CD4-positive, alpha-beta T cell treated with Interleukin-12 subunit alpha and Interleukin-12 subunit beta, for 1 hour (primary cell): ENCODE results near the gene KRTAP29-1.
A peak's percentile ranks its signal among the peaks of the same experiment; 100 is the strongest.

Source experiments
- DNase-seq: peaks from one replicate; pipeline ENCODE4 v3.0.0-alpha.2; 2020

The KRTAP29-1 gene

DNA sequence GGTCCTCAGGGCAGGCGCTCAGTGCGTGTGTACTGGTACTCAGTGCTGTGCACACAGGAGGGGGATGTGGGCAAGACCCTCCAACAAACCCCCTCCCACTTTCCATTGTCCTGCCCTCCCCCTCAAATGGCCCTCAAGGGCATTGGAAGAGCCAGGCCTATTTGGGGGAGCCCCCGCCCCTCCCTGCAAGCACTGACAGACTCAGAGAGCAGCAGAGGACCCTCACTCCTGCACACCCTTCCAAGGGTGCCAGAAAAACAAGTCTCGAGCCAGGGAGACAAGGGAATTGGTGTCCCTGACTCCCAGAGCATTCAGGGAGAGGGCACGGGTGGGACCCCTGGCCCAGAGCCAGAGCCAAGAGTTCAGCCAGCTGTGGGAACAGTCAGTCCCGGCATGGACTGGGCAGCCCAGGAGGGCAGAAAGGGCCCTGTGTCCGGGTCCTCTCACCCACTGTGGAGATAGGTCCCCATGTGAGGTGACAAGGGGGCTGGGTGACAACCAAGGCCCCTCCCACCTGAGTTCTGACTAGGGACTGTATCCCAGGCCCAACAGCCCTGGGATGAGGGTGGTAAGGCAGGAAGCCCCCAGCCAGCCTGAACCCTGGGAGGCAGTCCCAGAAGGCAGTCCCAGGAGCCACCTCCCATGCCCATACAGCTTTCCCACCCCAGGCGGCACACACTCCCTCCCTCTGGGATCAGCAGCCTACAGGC lies 24.9 kb upstream of the KRTAP29-1 start:
- DNase-seq: no peak

DNA sequence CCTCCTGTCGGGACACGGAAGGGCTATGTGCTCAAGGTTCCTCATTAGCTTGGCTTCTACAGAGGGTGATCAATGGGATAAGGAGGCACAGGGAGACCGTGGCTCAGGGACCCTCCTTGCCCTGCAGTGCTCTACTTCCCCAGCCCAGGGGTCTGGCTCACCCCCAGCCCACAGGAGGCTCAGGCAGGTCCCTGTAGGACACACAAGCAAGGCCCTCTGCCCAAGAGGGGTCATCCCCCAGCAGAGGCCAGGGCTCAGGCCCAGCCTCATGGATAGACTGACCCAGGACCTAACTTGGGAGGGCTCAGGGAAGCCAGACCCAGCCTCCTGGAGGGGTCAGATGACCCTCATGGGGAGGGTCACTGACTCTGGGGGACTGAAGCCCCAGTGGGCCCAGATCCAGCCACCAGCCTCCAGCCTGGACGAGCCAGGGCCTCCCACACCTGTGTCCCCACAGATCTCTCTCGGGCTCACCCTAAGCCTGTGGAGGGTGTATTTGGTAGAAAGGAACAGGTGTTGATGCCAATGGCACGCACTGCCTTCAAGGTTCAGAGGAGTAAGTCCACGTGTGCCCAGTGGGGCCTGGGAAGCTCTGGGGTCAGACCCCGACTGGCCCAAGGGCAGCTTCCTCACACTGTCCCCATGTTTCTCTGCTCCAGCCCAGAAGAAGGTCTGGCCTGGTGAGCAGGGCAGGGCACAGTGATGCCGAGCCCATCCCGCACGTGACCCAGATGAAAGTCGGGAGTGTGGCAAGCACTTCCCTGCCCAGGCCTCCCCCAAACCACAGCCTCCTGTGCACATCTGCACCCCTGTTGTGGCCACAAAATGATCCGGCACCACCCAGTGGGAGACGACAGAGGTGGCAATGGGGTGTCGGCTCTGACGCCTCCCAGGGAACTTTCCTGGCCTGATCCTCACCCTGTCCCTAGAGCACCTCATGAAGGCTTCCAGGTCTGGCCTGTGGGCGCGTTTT lies 23.8 kb upstream of the KRTAP29-1 start:
- peak; percentile 52 for DNase-seq

DNA sequence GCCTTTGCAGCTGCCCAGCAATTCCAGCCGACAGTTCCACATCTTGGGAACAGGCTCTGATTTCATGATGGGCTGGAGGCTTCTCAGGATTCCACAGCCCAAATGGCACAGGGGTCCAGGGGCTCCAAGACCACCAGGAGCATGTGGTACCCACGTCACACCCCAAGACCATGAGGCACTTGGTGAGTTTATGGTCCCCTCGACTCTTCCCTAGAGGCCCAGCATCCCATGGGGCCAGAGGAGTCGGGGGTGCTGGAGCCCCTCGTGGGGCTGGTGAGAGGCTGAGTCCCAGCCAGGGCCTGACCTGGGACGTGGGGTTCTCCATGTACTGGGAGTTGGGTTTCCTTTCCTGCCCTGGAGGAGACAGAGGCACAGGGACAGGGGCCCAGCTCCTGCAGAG lies 23.0 kb upstream of the KRTAP29-1 start:
- DNase-seq: no peak

DNA sequence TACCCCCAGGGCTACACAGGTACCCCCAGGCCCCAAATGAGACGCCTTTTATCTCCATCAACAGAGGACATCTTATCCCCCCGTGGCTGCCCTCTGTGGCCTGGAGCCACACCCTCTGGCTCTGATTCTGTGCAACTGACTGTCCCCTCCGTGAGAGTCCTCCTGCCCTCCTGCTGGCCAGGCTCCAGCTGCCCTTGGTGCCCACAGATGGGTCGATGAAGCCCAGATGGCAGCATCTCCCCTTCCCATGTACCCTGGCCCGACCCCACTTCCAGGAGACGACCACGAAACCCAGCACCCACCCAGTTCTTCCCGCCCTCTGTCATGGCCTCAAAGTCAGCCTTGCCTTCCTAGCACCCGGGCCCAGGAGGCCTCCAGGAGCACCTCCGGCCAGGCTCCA lies 22.5 kb upstream of the KRTAP29-1 start:
- DNase-seq: no peak

DNA sequence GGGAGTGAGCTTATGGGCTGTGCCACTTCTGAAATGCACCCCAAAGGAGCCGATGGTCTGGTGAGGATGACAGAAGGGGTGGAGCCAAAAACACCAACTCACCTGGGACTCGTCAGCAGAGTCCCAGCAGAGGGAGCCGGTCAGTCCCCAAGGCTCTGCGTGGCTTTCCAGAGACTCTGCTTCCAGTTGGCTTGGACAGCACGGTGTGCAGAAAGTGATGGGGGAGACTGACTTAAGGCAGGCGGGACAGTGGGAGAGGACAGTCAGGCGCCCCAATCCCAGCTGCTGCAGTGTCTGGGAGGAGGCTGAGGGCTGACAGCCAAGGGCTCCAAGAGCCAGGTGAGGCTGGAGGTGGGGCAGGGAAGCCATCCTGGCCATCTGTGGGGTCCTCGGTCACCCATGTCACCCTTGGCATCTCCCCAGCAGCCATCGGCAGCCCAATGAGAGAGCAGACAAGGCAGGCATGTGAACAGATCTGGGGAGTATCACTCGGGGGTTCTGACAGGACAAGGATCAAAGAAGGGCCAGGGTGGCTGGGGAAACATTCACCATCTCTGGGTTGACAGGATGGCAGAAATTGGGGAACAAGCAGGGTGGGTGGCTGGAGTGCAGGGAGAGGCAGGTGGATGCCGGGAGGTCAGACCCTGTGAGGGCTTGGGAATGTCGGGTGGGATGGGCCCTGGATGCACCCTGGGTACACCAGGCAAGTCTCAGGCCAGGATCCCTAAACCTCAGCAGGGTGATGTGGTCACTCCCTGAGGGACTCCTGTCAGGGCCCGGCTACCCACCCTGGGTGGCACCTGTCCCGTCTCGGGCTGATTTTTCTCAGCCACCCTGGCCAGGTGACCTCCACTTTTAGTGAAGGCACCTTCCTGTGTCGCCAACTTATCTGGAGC lies 21.8 kb upstream of the KRTAP29-1 start:
- peak; percentile 32 for DNase-seq

DNA sequence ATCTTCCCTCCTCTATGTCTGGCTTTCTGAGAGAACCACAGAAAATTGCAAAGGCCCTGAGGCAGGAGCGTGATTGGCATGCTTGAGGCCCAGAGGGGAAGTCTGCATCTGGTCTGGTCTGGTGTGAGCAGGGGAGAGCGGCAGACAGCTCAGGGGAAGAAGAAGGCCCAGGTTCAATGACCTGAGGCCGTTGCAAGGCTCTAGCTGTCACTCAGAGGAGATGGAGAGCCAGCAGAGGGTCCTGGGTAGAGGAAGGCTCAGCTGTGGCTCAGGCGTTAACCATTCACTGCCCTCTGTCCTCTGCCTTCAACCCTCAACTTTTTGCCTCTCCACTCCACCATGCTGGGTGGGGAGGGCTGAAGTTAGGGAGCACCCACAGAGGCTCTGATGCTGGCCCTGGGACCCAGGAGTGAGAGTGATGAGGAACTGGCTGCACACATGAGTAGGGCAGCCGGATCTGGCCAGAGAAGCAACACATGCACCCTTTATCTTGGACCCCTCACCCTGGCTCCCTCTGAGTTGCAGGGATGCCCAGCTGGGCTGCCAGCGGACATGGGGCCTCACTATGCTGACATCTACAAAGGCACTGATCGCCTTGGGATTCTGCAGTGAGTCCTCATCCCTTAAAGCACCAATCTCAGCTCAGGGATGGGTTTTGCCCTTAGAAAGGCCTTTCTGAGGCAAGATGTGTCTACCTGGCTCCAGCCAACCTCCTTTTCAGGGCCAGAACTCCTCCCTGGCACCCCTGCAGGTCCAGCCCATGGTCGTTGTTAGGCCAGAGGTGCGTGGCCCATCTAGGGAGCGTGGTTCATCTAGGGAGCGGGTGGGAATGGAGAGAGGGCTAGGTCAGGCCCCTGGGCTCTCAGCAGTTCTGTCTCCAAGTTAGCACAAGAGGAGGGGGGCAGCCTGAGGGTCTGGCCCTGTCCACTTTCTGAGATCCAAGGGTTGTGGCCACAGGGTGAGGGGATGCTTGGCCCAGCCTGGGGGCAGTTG lies 20.5 kb upstream of the KRTAP29-1 start:
- no peak for DNase-seq

DNA sequence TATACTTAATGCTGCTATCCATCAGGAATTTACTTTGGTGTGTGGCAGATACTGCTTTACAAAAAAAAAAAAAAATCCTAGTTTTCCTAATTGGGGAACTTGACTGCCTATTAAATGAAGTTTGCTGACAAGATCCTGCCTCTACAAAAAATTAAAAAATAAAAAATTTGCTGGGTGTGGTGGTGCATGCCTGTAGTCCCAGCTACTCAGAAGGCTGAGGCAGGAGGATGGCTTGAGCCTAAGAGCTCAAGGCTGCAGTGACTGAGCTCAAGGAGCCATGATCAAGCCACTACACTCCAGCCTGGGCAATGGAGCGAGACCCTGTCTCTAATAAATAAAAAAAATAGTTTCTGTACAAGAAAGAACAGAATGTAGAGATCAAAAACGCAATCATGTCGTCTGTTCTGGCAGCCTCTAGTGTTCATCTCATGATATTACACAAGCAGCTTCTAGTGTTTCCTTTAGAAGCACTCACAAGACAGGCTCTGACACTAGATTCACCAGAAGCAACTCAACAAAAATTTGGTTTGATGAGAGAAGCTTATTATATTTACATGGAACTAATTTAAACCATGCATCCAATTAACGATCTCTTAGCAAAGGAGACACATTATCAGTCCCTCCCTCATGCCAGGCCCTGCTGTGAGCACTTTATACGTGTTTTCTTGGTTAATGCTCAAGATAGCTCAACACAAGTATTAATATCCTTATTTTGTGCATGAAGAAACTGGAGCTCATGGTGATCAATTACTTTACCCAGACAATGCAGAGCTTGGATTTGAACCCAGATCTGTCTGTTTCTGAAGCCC lies 19.6 kb upstream of the KRTAP29-1 start:
- peak; percentile 61 for DNase-seq

DNA sequence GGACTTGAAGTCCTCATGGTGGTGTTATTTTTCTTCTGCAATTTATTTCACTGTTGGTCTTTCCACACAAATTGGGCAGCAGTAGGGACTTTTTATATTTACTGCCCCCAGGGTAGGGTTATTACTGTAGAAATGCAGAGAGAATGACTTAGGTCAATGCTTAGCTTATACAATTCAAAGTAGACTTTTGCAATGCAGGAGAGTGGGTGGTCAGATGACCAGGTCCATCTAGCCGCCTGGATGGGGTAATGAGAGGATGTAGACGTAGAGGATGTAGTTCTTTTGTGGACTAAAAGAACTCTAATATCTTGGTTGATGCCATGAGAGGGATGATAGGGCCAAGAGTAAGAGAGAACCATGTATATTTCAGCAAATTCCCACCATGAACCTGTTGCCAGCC lies 15.6 kb upstream of the KRTAP29-1 start:
- DNase-seq: no peak

DNA sequence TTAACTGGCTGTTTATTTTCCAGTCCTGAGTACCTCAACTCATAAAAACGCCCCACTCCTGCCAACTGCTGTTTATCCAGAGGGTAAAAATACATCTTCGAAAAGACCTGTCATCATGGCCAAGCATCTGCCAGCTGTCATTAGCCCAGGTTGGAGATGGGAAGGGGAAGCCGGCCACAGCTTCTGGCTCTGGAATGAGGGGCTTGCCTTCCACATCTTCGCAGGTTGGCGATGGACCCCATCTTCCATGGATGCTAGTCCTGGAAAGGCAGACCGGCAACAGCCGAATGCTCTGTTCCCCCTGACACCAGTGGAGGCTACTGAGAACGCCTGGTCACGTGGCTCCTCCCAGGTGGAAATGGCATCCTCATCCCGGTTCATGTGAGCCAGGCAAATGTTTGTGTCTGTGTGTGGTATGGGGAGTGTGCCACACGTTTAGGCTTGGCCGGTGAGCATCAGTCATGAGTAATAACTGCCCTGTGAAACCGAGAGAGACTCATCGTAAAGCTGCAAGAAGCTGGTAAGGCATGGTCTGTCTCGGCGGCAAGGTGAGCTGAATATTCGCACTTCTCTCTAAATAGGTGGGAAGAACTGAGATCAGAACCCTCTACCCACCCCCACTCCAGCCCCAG lies 13.3 kb upstream of the KRTAP29-1 start:
- no peak for DNase-seq

DNA sequence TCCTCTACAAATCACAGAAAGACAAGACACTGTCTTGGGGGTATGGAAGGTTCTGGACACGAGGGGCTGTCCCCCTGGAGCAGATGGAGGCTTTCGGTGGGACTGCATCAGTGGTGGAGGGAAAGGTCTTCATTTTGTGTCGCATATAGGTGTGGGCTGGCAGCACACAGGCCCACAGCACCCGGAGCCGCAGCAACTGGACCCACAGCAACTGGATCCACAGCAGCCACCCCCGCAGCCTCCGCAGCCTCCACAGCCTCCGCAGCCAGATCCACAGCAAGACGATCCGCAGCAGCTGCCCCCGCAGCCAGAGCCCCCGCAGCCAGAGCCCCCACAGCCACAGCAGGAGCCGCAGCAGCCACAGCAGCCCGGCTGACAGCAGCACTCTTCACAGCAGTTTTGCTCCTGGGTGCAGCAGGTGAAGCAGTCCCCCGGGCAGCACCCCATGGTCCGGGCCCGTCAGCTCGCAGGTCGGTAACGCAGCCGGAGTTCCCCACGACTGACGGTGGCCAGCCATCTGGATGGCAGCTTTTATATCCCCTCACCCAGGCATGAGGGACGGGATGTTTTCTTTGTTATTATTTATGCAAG lies 12.6 kb upstream of the KRTAP29-1 start, which contains the start of gene KRTAP17-1:
TSS of gene KRTAP17-1 (minus strand) at position 507 of the 591 bp plus-strand sequence. CDS start at position 447, 60 bp downstream.
- no peak for DNase-seq

DNA sequence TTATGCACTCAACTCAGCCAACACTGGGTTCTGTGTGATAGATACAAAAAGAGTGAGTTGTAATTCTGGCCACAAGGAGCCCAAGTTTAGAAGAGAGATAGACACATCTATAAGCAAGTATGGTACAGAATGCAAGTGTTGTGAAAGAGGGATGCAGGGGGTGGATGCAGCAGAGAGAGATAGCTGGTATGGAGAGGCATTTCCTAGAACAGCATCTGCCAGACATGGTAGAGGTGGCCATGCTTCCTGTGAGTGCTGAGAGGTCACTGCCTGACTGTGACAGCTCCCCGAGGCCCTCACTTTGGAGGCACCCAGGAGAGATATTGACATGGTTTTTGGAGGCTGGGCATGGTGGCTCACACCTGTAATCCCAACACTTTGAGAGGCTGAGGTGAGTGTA lies 8.5 kb upstream of the KRTAP29-1 start:
- no peak for DNase-seq

DNA sequence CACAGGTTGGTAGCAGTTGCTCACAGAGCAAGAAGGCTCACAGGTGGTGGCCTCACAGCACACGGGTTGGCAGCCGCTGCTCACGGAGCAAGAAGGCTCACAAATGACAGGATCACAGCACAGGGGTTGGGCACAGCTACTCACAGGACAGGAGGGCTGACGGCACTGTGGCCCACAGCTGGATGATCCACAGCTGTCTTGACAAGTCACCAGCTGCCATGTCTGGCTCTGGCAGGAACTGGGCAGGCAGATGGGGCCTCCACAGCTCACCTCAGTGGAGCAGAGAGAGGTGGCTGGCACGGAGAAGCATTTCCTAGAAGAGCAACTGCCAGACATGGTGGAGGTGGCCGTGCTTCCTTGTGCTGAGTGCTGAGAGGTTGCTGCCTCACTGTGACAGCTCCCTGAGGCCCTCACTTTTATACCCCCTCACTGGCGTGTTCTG lies 6.3 kb upstream of the KRTAP29-1 start, which contains the start of gene KRTAP16-1:
TSS of gene KRTAP16-1 (minus strand) at position 392 of the 442 bp plus-strand sequence. CDS start at position 336, 56 bp downstream.
- DNase-seq: peak; percentile 47

DNA sequence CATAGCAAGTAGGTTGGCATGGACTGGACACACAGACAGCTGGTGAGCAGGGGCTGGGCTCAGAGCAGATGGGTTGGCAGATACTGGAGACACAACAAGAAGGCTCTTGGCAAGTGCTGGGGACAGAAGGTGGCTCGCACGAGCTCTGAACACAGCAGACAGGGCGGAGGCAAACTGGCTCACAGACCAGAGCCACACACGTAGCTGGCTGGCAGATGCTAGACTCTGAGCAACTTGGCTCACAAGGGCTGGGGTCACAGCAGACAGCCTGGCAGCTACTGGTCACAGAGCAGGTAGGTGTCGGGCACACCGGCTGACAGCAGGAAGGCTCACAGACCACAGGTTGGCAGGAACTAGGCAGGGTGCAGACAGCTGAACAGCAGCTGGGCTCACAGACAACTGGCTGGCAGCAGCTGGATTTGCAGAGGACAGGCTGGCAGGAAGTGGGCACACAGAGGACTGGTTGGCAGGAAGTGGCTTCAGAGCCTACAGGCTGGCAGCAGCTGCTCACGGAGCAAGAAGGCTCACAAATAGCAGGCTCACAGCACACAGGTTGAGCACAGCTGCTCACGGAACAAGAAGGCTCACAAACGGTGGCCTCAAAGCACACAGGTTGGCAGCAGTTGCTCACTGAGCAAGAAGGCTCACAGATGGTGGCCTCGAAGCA lies 5.7 kb upstream of the KRTAP29-1 start:
- DNase-seq: peak; percentile 87

DNA sequence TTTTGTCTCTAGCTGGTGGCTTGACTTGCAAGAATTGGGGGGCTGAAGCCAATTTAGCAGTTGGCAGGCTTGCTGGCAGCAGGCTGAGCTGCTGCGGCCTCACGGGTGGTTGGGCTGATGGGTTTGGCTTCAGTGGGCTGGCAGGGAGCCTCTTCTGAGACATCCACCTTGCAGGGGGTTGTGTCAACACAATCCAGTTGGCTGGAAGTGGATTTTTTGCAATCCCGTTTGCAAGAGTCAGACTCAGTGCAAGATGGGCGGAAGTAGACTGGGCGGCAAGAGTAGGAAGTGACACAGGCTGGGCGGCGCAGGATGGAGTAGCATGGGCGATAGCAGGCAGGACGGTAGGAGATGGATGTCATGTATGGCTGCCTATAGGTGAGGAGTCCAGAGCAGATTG lies 5.0 kb upstream of the KRTAP29-1 start:
- no peak for DNase-seq

DNA sequence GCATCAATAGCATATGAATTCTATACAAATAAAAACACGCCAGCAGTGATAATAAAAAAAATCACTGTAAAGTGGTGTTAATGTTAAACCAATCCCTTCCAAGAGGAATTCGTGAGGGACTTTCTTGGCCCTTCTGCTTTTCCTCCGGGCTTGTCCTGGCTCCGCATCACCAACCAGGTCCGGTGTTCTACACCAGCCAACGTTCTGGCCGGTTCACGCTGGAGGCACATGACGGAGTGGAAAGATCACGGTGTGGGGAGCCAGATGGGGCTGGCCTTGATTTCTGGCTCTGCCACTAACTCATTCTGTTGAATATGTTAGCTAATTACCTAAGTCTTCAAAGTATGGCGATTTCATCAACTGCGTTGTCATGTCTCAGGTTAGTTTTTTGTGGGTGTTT lies 1.4 kb upstream of the KRTAP29-1 start:
- DNase-seq: no peak

DNA sequence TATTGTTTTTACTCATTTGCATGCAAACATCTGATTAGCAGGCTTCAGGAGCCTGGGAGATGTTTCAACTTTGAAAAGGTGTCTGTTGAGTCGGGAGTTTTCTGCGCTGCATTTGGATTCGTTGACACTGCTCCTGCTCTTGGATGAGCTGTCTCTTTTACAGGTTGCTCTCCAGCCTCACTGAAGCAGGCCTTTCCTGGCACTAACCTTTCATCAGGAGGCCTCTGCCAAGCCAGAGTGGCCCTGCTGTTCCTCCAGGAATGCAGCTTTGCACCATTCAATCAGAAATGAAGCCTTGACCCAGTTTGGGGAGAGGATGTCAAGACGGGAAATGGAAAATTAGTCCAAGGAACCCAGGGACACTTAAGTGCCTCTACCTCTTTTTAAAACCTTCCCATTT lies 330 bp upstream of the KRTAP29-1 start:
- DNase-seq: no peak

DNA sequence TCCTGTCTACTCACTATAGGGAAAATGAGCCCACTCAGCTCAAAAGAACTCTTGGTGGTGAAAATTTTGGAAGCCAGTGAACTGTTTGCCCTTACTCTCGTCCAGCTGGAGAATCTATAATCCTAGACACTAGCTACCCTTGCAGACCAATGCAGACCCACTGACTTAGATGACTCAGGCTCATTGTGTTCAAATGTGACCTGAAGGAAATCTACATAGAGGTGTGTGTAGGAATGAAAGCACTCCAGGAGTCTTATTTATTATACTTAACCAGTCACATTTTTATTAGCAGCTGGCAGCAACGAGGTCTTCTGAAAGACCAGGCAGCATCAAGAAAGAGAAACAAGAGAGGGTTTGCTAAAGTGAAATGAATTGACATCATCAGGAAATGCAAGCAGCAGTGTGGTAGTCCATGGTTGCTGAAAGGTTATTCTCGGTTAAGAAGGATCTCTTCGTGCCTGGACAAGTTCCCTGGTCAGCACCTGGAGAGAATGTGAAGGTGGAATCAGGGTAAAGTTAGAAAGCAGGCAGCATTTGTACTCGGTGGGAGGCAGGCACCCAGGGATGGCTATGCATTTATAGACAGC lies 1.4 kb downstream of the KRTAP29-1 start:
- DNase-seq: no peak

DNA sequence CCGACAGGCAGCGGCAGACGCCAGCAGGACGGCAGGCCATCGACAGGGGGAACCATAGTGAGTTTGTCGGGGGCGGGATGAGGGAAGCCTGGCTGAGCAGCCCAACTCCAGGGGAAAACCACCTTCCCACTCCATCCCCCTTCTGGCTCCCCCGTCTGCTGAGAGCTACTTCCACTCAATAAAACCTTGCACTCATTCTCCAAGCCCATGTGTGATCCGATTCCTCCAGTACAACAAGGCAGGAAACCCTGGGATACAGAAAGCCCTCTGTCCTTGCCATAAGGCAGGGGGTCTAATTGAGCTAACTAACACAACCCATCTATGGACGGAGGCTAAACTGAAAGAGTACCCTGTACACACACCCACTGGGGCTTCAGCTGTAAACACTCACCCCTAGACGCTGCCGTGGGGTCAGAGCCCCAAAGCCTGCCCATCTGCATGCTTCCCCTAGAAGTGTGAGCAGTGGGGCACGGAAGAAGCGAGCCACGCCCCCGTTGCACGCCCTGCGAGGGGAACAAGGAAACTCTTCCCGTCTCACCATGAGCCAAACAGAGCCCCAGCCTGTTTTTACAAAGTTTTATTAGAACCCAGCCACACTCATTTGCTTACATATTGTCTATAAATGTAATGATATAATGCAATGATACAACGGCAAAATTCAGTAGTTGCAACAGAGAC lies 4.1 kb downstream of the KRTAP29-1 start:
- no peak for DNase-seq
